CD4-positive, alpha-beta T cell treated with Interleukin-6 for 4 hours (primary cell): Measurements from ENCODE around the gene TMF1.
A peak's percentile ranks its signal among the peaks of the same experiment; 100 is the strongest.

Source experiments
- DNase-seq: peaks from one replicate; pipeline ENCODE4 v3.0.0-alpha.2; 2020; ENCODE audit warnings: mixed read lengths

Gene TMF1

GRCh38 chr3:69051756-69052471, at the start of gene TMF1:
TSS of gene TMF1 (minus strand) at chr3:69052333. CDS start at chr3:69052086, 247 bp downstream.
- peak; percentile 99 for DNase-seq

GRCh38 chr3:69099576-69099975, 47.4 kb upstream of the TMF1 start:
- DNase-seq: no peak

DNA sequence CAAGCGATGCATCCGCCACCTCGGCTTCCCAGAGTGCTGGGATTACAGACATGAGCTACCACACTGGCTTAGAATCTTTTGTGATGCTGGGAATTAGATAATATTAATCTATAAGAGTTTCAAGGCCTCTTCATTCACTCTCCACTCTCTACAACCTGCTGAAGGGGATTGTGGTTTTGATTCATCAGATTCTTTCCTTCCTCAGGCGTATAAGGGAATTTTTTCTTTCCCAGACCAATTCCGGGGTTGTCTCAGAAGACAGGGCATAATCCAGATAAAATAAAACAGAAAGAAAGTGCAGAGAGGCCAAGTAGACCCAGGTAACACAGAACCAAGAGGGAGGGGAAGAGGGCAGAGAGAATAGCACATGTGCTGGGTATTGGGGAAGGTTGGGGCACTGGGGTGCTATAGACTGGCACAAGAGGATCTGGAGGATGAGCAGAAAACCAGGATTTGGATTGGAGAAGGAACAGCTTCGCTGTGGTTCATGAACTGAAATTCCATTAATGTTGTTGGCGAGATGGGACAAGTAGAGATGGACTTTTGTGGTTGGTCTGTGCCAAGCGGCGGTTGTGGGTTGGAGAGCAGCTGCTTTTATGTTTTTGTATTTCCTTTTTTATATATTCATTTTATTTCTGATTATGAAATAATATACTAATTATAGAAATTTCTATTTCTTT, 45.4 kb upstream of the TMF1 start:
- DNase-seq: no peak

DNA sequence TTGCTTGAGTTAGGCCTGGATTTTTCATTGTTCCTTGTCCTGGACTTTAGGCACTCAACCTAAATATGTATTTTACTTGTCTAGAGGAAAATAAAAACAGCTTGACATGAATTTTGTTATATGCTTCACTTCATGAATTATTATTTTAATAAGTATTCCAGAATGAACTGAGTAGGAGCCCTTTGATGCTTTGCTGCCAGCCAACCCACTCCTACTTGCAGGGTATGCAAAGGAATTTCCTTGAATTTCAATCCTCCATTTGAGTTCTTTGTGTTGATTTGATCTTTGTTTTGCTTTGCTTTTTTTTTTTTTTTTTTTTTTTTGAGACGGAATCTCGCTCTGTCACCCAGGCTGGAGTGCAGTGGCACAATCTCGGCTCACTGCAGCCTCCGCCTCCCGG, 44.2 kb upstream of the TMF1 start:
- DNase-seq: no peak

- peak; percentile 25 for DNase-seq
These were observed 43.5 kb upstream of the TMF1 start for GRCh38 chr3:69095636-69096035.

DNA sequence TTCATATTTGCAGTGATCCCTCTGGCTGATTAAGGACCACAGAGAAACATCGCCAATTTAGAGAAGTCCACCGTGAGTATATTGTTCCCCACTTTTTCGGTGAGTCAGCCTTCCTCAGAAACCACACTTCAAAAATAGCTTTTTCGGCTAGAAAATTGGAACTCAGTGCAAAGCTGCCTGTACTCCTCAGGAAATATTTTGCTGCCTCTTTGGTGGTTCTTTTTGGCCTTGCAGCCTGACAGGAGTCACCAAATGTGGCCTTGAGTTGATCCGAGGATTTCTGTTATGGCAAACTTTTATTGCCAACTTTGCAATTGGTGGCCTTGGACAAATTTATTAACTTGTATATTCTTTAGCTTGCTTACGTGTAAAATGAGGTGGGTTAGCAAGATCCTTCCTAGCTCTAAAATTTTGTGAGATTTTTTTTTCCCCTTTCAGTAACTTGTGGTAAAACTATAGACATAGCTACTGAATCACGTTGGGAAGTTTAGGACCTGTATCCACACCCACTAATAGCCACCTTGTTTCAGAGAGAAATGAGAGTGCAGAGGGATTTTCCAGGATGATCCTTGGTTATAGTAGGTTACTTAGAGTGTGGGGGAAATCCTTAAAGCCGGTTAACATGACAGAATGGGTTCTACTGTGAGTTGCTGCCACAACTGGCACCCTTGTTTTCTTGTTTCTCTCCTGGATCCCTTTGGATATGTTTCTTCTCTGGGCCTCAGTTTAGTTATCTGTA, 42.5 kb upstream of the TMF1 start:
- DNase-seq: peak; percentile 18

GRCh38 chr3:69092030-69092516, 39.9 kb upstream of the TMF1 start:
- DNase-seq: peak; percentile 29

- no peak for DNase-seq
These were observed 39.4 kb upstream of the TMF1 start for GRCh38 chr3:69091389-69092029.

DNA sequence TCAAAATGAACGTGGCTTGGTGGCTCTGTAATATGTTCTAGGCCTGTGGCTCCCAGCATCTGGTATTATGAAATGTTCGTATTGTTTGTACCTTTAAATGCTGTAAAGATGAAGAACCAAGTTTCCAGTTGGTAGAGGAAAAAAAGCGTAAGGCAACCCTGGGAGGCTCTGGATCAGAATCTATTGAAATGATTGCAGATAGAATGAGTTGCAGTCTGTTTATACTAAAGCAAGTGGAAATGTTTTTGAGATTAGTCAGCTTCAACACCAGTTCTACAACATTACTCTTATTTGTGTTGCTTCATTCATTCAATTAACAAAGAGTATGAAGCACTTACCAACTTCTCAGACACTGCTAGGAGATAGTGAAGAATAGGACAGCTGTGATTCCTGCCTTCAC, 37.9 kb upstream of the TMF1 start:
- DNase-seq: no peak

DNA sequence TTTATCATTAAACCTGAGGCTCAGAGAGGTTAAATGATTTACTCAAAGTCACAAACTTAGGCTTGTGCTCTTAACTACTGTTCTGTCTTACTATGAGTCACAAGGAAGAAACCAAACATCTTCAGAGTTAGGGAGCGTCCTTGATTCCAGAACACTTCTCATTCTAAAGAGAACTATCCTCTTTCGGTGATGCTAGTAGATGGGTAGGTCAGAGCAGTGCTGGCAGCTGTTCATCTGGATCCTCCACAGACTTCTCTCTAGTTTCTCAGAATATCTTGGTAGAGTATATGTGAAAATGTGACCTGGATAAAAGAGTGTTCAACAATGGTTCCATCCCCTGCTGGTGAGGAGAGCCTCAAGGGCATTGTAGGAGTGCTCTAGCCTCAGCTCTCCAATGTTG, 35.9 kb upstream of the TMF1 start:
- DNase-seq: no peak

DNA sequence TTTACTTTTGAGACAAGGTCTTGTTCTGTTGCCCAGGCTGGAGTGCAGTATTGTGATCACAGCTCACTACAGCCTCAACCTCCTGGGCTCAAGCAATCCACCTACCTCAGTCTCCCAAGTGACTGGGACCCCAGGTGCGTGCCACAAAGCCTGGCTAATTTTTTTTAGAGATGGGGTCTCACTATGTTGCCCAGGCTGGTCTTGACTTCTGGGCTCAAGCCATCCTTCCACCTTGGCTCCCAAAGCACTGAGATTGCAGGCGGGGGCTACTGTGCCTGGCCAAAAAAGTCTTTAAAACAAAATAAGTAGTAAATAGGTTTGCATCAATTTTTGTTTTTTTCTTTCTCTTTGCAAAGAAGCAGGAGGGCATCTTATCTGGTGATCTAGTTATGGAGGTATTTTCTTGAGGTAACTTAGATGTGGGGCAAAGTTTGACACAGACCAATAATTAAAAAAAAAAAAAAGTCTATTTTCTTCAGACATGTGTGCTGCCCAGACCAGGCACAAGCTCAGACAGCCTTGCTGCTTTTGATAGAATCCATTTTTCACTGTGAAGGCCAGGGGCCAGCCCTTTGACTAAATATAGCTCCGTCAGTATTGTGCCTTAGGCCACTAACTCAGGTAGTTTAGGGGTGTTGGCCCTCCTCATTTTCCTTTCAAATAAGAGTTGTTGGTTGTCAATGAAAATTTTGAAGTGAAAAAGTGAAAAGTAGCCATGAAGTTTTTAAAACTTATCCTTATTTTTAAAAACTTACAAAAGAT, 35.1 kb upstream of the TMF1 start:
- no peak for DNase-seq

DNA sequence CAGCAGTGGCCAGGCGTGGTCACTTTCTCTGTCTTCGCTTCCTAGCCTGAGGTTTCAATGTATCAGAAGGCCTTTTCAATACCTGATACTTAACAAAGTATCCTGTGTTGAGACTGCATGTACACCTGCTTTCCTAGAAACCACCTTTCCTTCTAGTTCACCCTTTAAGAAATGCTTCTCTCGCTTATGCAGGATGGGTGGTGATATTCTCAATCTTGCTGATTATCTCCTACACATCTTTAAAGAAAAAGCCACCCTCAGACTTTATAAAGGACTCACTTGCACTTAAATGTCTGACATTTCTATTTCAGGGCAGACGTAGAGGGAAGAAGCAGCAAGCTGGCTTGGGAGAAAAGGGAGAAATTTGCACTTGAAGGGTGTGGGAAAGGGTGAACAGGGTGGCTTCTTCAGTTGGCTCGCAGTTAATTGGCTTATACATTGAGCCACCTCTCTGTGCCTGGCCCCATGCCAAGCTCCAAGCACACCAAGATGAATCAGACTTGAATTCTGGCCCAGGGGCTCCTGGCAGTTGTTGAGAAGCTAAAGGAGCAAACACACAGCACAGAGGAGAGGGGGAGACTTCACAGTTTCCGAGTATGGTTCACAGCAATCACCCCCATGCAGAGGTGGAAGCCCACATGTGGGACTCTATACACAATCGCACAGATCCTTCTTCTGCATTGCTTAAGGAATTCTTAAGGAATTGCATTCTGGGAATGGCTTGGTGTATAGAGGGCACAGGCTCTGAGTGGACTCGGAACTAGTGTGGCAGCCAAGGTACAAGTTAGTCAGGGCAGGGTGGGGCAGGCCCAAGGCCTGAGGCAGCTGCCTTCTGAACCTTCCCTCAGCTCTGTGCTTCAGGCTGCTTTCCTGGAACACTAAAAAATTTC, 33.9 kb upstream of the TMF1 start:
- DNase-seq: peak; percentile 92

- DNase-seq: peak; percentile 37
These were observed 33.2 kb upstream of the TMF1 start for GRCh38 chr3:69085168-69085832.

GRCh38 chr3:69084326-69085167, 32.4 kb upstream of the TMF1 start, which contains the start of gene ARL6IP5:
TSS of gene ARL6IP5 (plus strand) at chr3:69084937. CDS start at chr3:69085048, 111 bp downstream.
- peak; percentile 94 for DNase-seq

- peak; percentile 62 for DNase-seq
These were observed 30.7 kb upstream of the TMF1 start for GRCh38 chr3:69082805-69083204.

DNA sequence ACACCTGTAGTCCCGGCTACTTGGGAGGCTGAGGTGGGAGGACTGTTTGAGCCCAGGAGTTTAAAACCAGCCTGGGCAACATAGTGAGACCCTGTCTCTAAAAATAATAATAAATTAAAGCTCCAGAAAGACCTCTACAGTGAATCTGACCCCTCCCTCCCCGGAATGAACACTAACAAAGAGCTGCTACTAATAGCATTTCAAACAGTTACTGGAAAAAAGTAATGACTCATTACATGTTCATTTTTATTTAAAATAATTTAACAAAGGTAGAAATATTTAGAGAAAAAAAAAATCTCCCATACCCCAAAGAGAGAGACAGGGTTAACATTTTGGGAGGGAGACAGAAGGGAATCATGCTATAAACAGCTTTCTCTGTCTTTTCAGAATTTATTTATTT, 30.2 kb upstream of the TMF1 start:
- DNase-seq: peak; percentile 32

DNA sequence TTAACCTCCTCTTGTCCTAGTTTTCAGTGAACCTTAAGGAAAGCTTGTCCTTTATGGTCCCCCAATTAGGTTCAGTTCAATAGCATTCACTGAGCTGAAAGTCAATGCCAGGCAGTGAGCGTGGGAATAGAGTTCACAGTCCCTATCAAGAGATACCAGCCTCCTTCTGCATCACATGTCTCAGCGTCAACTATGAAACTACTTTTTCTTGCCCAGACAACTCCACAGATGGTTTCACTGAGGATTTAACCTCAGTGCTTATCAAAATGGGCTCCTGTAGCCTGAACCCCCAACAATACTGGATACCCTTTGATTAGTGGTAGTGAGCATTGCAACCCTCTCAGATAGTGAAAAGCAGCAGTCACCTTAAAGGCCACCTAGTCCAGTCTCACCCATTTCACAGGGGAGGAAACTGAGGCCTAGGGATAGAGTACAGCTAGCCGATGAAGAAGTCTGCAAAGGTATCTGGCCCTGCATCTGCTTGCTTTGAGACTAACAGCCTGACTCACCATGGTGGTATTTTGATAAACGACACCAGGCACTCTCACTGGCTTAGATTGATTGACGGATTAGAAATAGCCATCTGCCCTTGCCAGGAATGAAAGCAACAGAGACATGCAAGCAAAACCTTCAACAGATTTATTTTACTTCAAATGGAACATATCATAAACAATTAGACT, 29.6 kb upstream of the TMF1 start:
- DNase-seq: no peak

- peak; percentile 97 for DNase-seq
These were observed 28.2 kb upstream of the TMF1 start, which contains the start of gene UBA3 for GRCh38 chr3:69080233-69080920. TSS of gene UBA3 (minus strand) at chr3:69080365. CDS start at chr3:69080353, 12 bp downstream.
